GM12878 (cell line): ENCODE measurements around the gene ERC2. TPM values are rescaled to one million over a fixed set of nuclear protein-coding genes. Genes with fewer than 3 reads are reported as not detected.

Experiments used
- ATAC-seq: fragments of 200-7000 bp; cut with Tn5 transposase; 3 replicates; pipeline ENCODE4 v1.9.1; 2020; ENCODE audit warnings: mild to moderate bottlenecking, moderate library complexity
- BruUV-seq: library from RNA; stranded (reverse); fragments of 400-500 nt; replicated peaks from 2 replicates; lab custom pipeline; 2021; lab: Mats Ljungman, UMichigan
- CTCF ChIA-PET: fragments of 300-600 bp; sonication (Branson Sonifier 250); formaldehyde crosslinking; extraction: SDS; loops from one replicate; lab custom pipeline; 2021; ENCODE audit warnings: inconsistent platforms; lab: Yijun Ruan, JAX
- POLR2A ChIA-PET: fragments of 350-600 bp; formaldehyde crosslinking; extraction: SDS; loops from one replicate; lab custom pipeline; 2021; ENCODE audit warnings: inconsistent platforms; lab: Charles Lee
- RAD21 ChIA-PET: fragments of 300-600 bp; sonication (Branson Sonifier 250); formaldehyde crosslinking; loops from one replicate; lab custom pipeline; 2023; ENCODE audit warnings: antibody characterized with exemption; ENCODE audit not compliant: unreplicated experiment; lab: Charles Lee
- SMC1A ChIA-PET: fragments of 300-600 bp; sonication (Branson Sonifier 250); formaldehyde crosslinking; loops from one replicate; lab custom pipeline; 2023; ENCODE audit not compliant: unreplicated experiment, uncharacterized antibody; lab: Charles Lee
- DNase-seq: peaks from one replicate; pipeline ENCODE4 v3.0.0-alpha.2; 2011; ENCODE audit warnings: low read depth, low spot score
- FAIRE-seq: peaks from 3 replicates; lab custom pipeline; 2011; peaks lifted over from hg19 to GRCh38; lab: Jason Lieb, UNC
- H2AFZ ChIP-seq: 2 replicates; pipeline ENCODE4 v1.6.0; 2011; ENCODE audit warnings: low read depth, low read length, control low read depth; ENCODE audit not compliant: control insufficient read depth
- H3K27ac ChIP-seq: 2 replicates; pipeline ENCODE4 v1.5.1; 2011; ENCODE audit warnings: control low read depth; ENCODE audit not compliant: control insufficient read depth, insufficient read depth
- H3K27me3 ChIP-seq, 2 experiments: replicated peaks in 1 of 2; 2 replicates each; pipeline versions ENCODE4 v1.6.0 to v1.6.1; 2011; ENCODE audit warnings: low read length in 1 of 2; ENCODE audit not compliant: control insufficient read depth in 2 of 2, insufficient read depth in 2 of 2
- H3K36me3 ChIP-seq, 2 experiments: 2 replicates each; pipeline ENCODE4 v1.5.1; 2011; ENCODE audit warnings: low read length in 1 of 2; ENCODE audit not compliant: control insufficient read depth in 2 of 2, insufficient read depth in 2 of 2
- H3K4me1 ChIP-seq: 2 replicates; pipeline ENCODE4 v1.6.1; 2011; ENCODE audit warnings: mild to moderate bottlenecking, low read length, moderate library complexity, mixed read lengths; ENCODE audit not compliant: control insufficient read depth, insufficient read depth
- H3K4me2 ChIP-seq: 2 replicates; pipeline ENCODE4 v1.6.0; 2011; ENCODE audit warnings: control low read depth; ENCODE audit not compliant: control insufficient read depth, insufficient read depth
- H3K4me3 ChIP-seq: fragments of 200-600 bp; sonication (generic); 2 replicates; pipeline ENCODE4 v1.5.1; 2016
- H3K79me2 ChIP-seq: 2 replicates; pipeline ENCODE4 v1.6.0; 2011; ENCODE audit warnings: low read length; ENCODE audit not compliant: control insufficient read depth, insufficient read depth
- H3K9ac ChIP-seq: 2 replicates; pipeline ENCODE4 v1.8.0; 2011; ENCODE audit warnings: low read length, control low read depth, mixed read lengths; ENCODE audit not compliant: control insufficient read depth, insufficient read depth
- H3K9me3 ChIP-seq: replicated peaks from 3 replicates; pipeline ENCODE4 v1.5.1; 2011; ENCODE audit warnings: mild to moderate bottlenecking, low read length; ENCODE audit not compliant: control insufficient read depth, insufficient read depth
- H4K20me1 ChIP-seq: 2 replicates; pipeline ENCODE4 v1.6.0; 2011; ENCODE audit not compliant: control insufficient read depth, insufficient read depth
- ASH2L ChIP-seq: fragments of 300-600, 200-600 bp; sonication (generic); IDR thresholded peaks from 2 replicates; pipeline ENCODE4 v1.6.1; 2017; ENCODE audit warnings: low read depth, mild to moderate bottlenecking, borderline replicate concordance
- CREB1 ChIP-seq: IDR thresholded peaks from 2 replicates; pipeline ENCODE4 v1.6.1; 2012; ENCODE audit warnings: low read depth, mild to moderate bottlenecking, inconsistent platforms
- EZH2 ChIP-seq: IDR thresholded peaks from 2 replicates; pipeline ENCODE4 v1.6.1; 2012; ENCODE audit warnings: low read depth, mild to moderate bottlenecking, control low read depth, inconsistent platforms, low read length, borderline replicate concordance; ENCODE audit not compliant: control insufficient read depth
- KAT2A ChIP-seq: conservative IDR thresholded peaks from 2 replicates; pipeline ENCODE4 v1.6.1; 2011; ENCODE audit warnings: low read depth, low read length; ENCODE audit not compliant: control insufficient read depth
- KDM1A ChIP-seq: fragments of 200-600 bp; sonication (generic); IDR thresholded peaks from 2 replicates; pipeline ENCODE4 v1.6.1; 2016; ENCODE audit warnings: borderline replicate concordance
- MEF2B ChIP-seq: fragments of 450-650 bp; IDR thresholded peaks from 2 replicates; pipeline ENCODE4 v1.6.1; 2018; ENCODE audit warnings: mild to moderate bottlenecking, moderate library complexity; ENCODE audit not compliant: partially characterized antibody, poor library complexity, severe bottlenecking
- SIX5 ChIP-seq: IDR thresholded peaks from 2 replicates; pipeline ENCODE4 v1.6.1; 2011; ENCODE audit warnings: mild to moderate bottlenecking, low read depth, low read length, moderate library complexity; ENCODE audit not compliant: severe bottlenecking
- ZBED1 ChIP-seq: IDR thresholded peaks from 2 replicates; pipeline ENCODE4 v1.6.1; 2016; ENCODE audit warnings: borderline replicate concordance
- WGBS: methylation state at CpG from one replicate; pipeline ENCODE4 v1.1.6; 2016; ENCODE audit warnings: low lambda C conversion rate; ENCODE audit not compliant: insufficient replicate concordance, insufficient coverage; ENCODE audit errors: missing lambda C conversion rate; 5-methylcytosine and 5-hydroxymethylcytosine counted together
- in situ Hi-C: fragments of 300-500 bp; cut with MboI; formaldehyde crosslinking; loops from 9 replicates; pipeline ENCODE4 v1.14.3; 2018; ENCODE audit warnings: mixed read lengths
- intact Hi-C: fragments of 100-400 bp; cut with micrococcal nuclease; formaldehyde crosslinking; loops from one replicate; pipeline ENCODE4 v1.14.2; 2022; ENCODE audit not compliant: unreplicated experiment
- polyA plus RNA-seq, 11 experiments: library from polyadenylated mRNA; depleted of rRNA in 4 of 11; unstranded in 6 of 11; stranded (reverse) in 5 of 11; fragments of >200 nt; fragmentation: Nextera tagmentation in 4 of 11; fragmentation: Illumina TruSeq in 1 of 11; extraction: Ambion mirVana in 4 of 11; extraction: Trizol in 1 of 11; gene quantifications; 1 replicate in 1 of 11; 2 replicates in 10 of 11; pipeline versions ENCODE4 v1.2.1 to v1.2.3, GENCODE V29; 2011 to 2016; ENCODE audit warnings: inconsistent platforms in 2 of 11, missing spikeins in 2 of 11, low read depth in 1 of 11
- total RNA-seq, 4 experiments: library from RNA; depleted of rRNA in 3 of 4; stranded (reverse); fragments of >200 nt in 3 of 4; fragmentation: Illumina TruSeq in 1 of 4; extraction: Trizol in 1 of 4; gene quantifications; 2 replicates each; pipeline versions ENCODE4 v1.2.1 to v1.2.3, GENCODE V29; 2013 to 2021
- TF ChIP-seq, protein P1 (sequence below): IDR thresholded peaks from 2 replicates; pipeline ENCODE4 v1.6.1; 2012; ENCODE audit warnings: improper control_type of control experiment, low read depth, low read length; ENCODE audit not compliant: insufficient replicate concordance
- TF ChIP-seq, protein P2 (sequence below): fragments of 450-650 bp; conservative IDR thresholded peaks from 2 replicates; pipeline ENCODE4 v1.6.1; 2017; ENCODE audit warnings: mild to moderate bottlenecking, moderate library complexity

Gene ERC2
- total and polyA plus RNA-seq, 10 of the 15 experiments (the other 5 are each of a cell fraction or from before 2014, with no cell fraction given) = 0.06 to 1.4 (median 0.12) TPM; not detected in 3

DNA sequence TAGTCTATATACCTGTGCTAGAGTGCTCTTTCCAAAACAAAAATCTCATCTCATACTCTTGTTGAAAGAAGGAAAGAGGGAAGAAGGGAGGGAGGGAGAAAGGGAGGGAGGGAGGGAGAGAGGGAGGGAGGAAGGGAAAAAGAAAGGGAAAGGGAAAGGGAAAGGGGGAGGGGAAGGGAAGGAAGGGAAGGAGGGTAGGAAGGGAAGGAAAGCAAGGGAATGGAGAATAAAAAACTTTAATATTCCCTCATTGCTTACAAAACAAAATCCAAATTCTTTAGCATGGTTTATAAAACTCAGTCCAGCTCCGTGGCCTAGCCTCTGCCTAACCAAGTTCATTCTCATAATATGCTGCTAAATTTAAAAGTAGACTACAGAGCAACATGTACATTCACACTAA is 104.5 kb downstream of the ERC2 start:
- Histone ChIP-seq H3K4me2 (no peak overlapping the region), H3K4me3 (no peak overlapping the region), H3K4me1 (no peaks in the 10 kb centered on the region), H3K9ac (no peak overlapping the region), H3K27ac (no peak overlapping the region), H3K36me3 (no peaks in the 10 kb centered on the region), H3K27me3 (no peaks in the 10 kb centered on the region), H4K20me1 (no peaks in the 10 kb centered on the region), H3K79me2 (no peaks in the 10 kb centered on the region), H2AFZ (no peak overlapping the region), H3K9me3 (no peaks in the 10 kb centered on the region)
- TF ChIP-seq, protein P1, sequence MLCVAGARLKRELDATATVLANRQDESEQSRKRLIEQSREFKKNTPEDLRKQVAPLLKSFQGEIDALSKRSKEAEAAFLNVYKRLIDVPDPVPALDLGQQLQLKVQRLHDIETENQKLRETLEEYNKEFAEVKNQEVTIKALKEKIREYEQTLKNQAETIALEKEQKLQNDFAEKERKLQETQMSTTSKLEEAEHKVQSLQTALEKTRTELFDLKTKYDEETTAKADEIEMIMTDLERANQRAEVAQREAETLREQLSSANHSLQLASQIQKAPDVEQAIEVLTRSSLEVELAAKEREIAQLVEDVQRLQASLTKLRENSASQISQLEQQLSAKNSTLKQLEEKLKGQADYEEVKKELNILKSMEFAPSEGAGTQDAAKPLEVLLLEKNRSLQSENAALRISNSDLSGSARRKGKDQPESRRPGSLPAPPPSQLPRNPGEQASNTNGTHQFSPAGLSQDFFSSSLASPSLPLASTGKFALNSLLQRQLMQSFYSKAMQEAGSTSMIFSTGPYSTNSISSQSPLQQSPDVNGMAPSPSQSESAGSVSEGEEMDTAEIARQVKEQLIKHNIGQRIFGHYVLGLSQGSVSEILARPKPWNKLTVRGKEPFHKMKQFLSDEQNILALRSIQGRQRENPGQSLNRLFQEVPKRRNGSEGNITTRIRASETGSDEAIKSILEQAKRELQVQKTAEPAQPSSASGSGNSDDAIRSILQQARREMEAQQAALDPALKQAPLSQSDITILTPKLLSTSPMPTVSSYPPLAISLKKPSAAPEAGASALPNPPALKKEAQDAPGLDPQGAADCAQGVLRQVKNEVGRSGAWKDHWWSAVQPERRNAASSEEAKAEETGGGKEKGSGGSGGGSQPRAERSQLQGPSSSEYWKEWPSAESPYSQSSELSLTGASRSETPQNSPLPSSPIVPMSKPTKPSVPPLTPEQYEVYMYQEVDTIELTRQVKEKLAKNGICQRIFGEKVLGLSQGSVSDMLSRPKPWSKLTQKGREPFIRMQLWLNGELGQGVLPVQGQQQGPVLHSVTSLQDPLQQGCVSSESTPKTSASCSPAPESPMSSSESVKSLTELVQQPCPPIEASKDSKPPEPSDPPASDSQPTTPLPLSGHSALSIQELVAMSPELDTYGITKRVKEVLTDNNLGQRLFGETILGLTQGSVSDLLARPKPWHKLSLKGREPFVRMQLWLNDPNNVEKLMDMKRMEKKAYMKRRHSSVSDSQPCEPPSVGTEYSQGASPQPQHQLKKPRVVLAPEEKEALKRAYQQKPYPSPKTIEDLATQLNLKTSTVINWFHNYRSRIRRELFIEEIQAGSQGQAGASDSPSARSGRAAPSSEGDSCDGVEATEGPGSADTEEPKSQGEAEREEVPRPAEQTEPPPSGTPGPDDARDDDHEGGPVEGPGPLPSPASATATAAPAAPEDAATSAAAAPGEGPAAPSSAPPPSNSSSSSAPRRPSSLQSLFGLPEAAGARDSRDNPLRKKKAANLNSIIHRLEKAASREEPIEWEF = no peak
- TF ChIP-seq KAT2A (no peak), SIX5 (no peak), MEF2B (no peak), KDM1A (no peak), EZH2 (no peak), ASH2L (no peak), ZBED1 (no peak), CREB1 (no peak)
- TF ChIP-seq, protein P2, sequence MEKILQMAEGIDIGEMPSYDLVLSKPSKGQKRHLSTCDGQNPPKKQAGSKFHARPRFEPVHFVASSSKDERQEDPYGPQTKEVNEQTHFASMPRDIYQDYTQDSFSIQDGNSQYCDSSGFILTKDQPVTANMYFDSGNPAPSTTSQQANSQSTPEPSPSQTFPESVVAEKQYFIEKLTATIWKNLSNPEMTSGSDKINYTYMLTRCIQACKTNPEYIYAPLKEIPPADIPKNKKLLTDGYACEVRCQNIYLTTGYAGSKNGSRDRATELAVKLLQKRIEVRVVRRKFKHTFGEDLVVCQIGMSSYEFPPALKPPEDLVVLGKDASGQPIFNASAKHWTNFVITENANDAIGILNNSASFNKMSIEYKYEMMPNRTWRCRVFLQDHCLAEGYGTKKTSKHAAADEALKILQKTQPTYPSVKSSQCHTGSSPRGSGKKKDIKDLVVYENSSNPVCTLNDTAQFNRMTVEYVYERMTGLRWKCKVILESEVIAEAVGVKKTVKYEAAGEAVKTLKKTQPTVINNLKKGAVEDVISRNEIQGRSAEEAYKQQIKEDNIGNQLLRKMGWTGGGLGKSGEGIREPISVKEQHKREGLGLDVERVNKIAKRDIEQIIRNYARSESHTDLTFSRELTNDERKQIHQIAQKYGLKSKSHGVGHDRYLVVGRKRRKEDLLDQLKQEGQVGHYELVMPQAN = no peak
- in situ Hi-C loops (no loop called here), intact Hi-C loops (no loop called here)
- POLR2A ChIA-PET = no interaction called here
- 5% methylated on average over 1 of the region's 1 CpG for WGBS
- ATAC-seq (no peak), FAIRE-seq (no peak), DNase-seq (no peak)
- CTCF ChIA-PET = no interaction called here
- no TSS peak for BruUV-seq
- SMC1A ChIA-PET = interaction anchor here (1.7 kb wide), 1 partner anchor 12 kb away, joined by 3 read pairs; no protein-coding TSS in a partner anchor
- RAD21 ChIA-PET = no interaction called here
